ENCODE measurements around the gene AADACL4.

AADACL4 gene

DNA sequence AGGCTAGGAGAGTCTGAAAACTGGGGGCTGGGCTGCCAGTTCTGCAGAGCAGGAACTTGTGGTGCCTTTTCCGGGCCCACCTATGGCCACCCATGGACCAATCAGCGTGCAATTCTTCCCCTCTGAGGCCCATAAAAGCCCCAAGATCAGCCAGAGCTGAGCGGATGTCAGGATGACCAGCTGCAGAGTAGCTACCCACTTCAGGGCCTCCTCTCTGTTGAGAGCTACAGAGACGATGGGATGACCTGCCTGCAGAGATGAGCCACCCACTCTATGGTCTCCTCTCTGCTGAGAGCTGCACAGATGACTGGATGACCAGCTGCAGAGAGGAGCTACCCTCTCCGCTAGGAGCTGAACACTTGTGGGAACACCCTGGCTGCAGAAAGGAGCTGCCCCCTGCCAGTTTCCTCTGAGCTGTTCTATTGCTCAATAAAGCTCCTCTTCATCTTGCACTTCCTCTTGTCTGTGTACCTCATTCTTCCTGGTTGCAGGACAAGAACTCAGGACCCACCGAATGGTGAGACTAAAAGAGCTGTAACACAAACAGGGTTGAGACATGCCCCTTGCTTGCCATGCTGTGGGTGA is 12.8 kb upstream of the AADACL4 start:
- TF ChIP-seq, protein P1, sequence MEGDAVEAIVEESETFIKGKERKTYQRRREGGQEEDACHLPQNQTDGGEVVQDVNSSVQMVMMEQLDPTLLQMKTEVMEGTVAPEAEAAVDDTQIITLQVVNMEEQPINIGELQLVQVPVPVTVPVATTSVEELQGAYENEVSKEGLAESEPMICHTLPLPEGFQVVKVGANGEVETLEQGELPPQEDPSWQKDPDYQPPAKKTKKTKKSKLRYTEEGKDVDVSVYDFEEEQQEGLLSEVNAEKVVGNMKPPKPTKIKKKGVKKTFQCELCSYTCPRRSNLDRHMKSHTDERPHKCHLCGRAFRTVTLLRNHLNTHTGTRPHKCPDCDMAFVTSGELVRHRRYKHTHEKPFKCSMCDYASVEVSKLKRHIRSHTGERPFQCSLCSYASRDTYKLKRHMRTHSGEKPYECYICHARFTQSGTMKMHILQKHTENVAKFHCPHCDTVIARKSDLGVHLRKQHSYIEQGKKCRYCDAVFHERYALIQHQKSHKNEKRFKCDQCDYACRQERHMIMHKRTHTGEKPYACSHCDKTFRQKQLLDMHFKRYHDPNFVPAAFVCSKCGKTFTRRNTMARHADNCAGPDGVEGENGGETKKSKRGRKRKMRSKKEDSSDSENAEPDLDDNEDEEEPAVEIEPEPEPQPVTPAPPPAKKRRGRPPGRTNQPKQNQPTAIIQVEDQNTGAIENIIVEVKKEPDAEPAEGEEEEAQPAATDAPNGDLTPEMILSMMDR (conservative IDR thresholded peaks at IDR 0.05; ENCODE audit: low read depth): no peak
- ChIA-PET POLR2A (ENCODE audit: low non-redundant PET) (no interaction called here), CTCF (interaction anchor here (1.4 kb wide), 1 partner anchor 11 kb away, joined by 7 read pairs; no protein-coding TSS in a partner anchor)
- DNase-seq (ENCODE audit: low spot score): no peak
- no peak overlapping the region for H3K27ac ChIP-seq

- no peak overlapping the region for H3K27ac ChIP-seq
- no peak for DNase-seq (ENCODE audit: low spot score)
- CTCF ChIA-PET: interaction anchor here (1.4 kb wide), 1 partner anchor 12 kb away, joined by 7 read pairs; no protein-coding TSS in a partner anchor
- TF ChIP-seq, protein P1 (conservative IDR thresholded peaks at IDR 0.05; ENCODE audit: low read depth): no peak
- POLR2A ChIA-PET (ENCODE audit: low non-redundant PET): no interaction called here
These were observed 12.3 kb upstream of the AADACL4 start for GRCh38 chr1:12631571-12631970.

GRCh38 chr1:12634156-12634555 is 9.7 kb upstream of the AADACL4 start:
- CTCF ChIA-PET: no interaction called here
- no peak for DNase-seq (ENCODE audit: low spot score)
- TF ChIP-seq, protein P1 (conservative IDR thresholded peaks at IDR 0.05; ENCODE audit: low read depth): no peak
- no peak overlapping the region for H3K27ac ChIP-seq
- POLR2A ChIA-PET (ENCODE audit: low non-redundant PET): no interaction called here

- CTCF ChIA-PET: no interaction called here
- TF ChIP-seq, protein P1 (conservative IDR thresholded peaks at IDR 0.05; ENCODE audit: low read depth): no peak
- no peak overlapping the region for H3K27ac ChIP-seq
- no peak for DNase-seq (ENCODE audit: low spot score)
- POLR2A ChIA-PET (ENCODE audit: low non-redundant PET): no interaction called here
These were observed 9.1 kb upstream of the AADACL4 start for GRCh38 chr1:12634696-12635202.

DNA sequence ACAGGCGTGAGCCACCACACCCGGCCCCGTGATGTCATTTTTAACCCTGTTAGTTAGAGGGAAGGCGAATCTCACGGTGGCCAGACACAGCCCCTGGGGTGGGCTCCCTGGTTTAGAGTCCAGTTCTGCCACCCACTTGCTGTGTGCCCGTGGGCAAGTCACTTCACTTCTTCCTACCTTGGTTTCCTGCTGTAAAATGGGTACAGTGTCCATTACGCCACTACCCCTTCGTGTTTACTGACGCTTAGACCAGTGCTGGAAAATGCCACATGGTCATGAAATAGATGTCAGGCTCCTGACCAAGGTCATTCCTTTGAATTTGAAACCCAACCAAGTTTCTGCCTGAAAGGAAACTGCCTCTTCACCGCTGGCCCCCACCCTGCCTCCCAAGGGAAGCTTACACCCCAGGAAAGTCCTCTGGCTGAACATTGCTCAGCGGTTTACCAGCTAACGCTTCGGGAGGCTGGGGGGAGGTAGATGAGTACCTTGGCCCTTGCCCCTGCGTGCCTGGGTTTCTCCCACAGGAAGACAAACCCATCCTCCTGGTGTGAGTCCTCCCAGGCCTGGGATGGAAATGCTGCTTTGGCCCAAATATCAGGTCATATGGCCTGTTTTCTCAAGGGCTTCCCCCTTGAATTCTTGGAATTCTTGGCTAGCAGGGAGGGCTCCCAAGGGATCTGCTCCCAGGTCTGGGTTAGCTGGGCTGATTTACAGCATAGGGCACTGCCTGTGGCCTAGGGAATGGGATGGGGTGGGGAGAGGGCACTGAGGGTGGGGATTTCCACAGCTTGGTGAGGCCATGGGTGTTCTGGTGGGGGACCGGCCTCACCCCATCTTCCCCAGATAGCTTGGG is 7.6 kb upstream of the AADACL4 start:
- POLR2A ChIA-PET (ENCODE audit: low non-redundant PET): no interaction called here
- no peak for DNase-seq (ENCODE audit: low spot score)
- CTCF ChIA-PET: no interaction called here
- TF ChIP-seq, protein P1 (conservative IDR thresholded peaks at IDR 0.05; ENCODE audit: low read depth): no peak
- no peak overlapping the region for H3K27ac ChIP-seq

DNA sequence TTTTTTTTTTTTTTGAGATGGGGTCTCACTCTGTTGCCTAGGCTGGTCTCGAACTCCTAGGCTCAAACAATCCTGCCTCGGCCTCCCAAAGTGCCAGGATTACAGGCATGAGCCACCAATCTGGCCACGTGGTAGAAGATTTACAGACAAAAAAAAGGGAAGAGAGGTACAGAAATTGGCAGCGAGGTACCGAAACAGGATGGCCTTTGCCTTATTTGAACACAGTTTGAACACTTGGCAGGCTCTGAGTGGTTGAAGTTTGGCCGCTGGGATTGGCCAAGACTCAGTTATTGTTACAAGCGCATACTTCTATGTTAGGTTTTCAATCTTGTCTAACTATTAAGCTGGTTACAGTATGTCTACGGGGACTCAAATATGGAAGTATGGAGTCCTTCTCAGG is 6.2 kb upstream of the AADACL4 start:
- POLR2A ChIA-PET (ENCODE audit: low non-redundant PET): no interaction called here
- CTCF ChIA-PET: no interaction called here
- TF ChIP-seq, protein P1 (conservative IDR thresholded peaks at IDR 0.05; ENCODE audit: low read depth): no peak
- no peak overlapping the region for H3K27ac ChIP-seq
- no peak for DNase-seq (ENCODE audit: low spot score)

Measured in RWPE1 (cell line).